GM18870 (cell line): ENCODE measurements around the gene APOBEC3B.
"Not testable (repeated sequence)": the region's sequence is repeated elsewhere in the genome, so short reads cannot be mapped to it uniquely, and the experiment has no call there.

Experiments used
- ATAC-seq: cut with Tn5 transposase; IDR thresholded peaks from one replicate; pipeline ENCODE4 v1.9.1; 2021; ENCODE audit warnings: moderate library complexity; ENCODE audit not compliant: unreplicated experiment

APOBEC3B gene

GRCh38 chr22:38987171-38987895, 5.2 kb downstream of the APOBEC3B start:
- ATAC-seq = no peak

- ATAC-seq = no peak
These were observed 7.3 kb downstream of the APOBEC3B start for GRCh38 chr22:38989466-38989865.

DNA sequence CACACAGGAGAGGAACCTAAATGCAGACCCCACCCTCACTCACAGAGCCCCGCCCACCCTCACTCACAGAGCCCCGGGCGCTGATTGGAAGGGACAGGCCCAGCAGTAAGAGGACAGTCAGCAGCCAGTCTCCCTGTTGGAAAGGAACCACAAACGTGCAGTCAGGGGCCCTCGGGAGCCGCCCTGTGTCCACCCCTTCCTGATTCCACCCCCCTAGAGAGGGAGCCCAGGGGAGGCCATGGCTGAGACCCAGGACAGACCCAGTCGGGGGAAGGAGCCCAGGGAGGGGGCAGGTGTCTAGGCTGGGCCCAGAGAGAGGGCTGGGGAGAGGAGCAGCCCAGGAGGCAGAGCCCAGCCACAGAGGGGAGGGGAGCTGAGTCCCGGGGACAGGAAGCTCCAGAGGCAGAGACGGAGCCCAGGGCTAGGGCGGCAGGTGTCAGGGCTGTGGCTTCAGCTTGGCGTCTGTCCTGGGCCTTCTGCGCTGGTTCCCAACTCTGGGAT, 10.8 kb downstream of the APOBEC3B start:
- not testable (repeated sequence) for ATAC-seq

- no peak for ATAC-seq
These were observed 14.0 kb downstream of the APOBEC3B start for GRCh38 chr22:38996105-38996504.

DNA sequence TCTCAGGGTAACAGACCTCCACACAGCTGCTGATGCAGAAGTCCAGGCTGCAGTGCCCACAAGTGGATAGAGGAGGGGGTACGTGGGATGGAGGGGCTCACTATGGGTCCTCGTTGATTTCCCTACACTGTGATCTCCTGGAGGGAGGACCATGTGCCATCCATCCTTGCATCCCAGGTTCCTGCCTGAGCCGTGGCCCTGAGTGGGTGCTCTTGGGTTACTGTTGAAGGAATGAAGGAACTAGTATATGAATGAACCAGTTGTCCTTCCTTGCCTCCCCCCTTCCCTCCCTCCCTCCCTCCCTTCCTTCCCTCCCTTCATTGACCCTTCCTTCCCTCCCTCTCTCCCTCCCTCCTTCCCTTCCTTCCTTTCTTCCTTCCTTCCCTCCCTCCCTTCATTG, 15.4 kb downstream of the APOBEC3B start:
- ATAC-seq = no peak

GRCh38 chr22:39003165-39003638, 21.1 kb downstream of the APOBEC3B start:
- no peak for ATAC-seq

DNA sequence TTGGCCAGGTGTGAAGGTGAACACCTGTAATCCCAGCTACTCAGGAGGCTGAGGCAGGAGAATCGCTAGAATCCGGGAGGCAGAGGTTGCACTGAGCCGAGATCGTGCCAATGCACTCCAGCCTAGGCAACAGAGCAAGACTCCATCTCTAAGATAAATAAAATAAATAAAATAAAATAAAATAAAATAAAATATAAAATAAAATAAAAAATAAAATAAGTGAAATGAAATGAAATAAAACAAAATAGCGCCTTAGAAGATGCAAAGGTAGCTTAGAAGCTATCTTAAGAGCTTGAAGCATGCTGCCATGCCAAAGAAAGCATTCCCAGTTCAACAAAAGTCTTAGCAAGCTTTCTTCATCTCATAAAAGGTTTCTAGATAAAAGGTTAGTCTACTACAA, 25.0 kb downstream of the APOBEC3B start:
- no peak for ATAC-seq

DNA sequence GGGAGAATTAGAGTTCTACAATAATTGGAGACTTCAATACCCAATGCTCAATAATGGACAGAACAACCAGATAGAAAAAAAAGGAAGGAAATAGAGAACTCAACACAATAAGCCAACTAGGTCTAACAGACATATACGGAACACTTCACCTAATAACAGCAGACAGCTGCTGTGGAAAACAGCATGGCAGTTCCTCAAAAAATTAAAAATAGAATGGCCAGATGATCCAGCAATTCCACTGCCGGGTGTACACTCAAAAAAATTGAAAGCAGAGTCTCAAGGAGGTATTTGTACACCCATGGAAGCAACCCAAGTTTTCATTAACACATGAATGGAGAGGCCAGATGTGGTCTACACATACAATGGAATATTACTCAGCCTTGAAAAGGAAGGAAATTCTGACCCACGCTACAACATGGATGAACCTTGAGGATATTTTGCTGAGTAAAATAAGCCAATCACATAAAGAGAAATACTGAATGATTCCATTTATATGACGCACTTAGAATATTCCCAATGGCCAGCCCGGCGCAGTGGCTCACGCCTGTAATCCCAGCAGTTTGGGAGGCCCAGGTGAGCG, 26.2 kb downstream of the APOBEC3B start:
- not testable (repeated sequence) for ATAC-seq

DNA sequence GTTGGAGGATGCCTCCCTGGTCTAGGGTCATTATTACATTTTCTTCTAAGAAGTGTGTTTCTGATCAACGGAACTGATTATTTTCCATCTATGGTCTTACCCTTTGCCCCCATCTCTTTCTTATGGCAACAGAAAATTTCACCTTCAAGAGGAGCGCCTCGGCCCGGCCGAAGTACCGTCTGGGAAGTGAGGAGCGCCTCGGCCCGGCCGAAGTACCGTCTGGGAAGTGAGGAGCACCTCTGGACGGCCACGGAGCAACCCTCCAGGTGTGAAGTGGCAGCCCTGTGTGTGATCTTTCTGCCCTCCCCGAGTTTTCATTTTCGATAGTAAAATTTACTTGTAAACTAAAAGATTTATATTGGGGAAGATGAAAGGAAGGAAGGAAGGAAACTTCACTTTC, 28.8 kb downstream of the APOBEC3B start:
- no peak for ATAC-seq

- no peak for ATAC-seq
These were observed 30.7 kb downstream of the APOBEC3B start for GRCh38 chr22:39012533-39013511.

DNA sequence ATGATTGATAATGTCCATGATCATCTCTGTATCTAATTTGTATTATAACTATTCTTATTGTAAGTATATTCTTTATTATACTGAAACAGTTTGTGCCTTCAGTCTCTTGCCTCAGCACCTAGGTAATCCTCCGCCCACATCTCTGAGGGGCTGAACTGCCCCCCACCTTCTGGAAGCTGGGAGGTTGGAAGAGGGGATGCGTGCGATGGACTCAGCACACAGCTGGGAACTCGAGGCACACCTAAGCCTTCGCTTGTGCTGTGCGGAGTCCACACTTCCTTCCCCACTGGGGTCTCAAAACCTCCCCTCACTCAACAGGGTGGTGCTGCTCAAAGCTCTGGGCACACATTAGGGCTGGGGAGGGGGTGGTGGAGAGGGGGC, 31.4 kb downstream of the APOBEC3B start:
- not testable (repeated sequence) for ATAC-seq

GRCh38 chr22:39013942-39014722, 32.0 kb downstream of the APOBEC3B start, which contains the start of gene APOBEC3C:
Gene APOBEC3C (plus strand): TSS chr22:39014257. CDS start chr22:39014363, 106 bp downstream.
- no peak for ATAC-seq

GRCh38 chr22:39014723-39015121, 32.6 kb downstream of the APOBEC3B start:
- ATAC-seq = not testable (repeated sequence)

- ATAC-seq = no peak
These were observed 34.4 kb downstream of the APOBEC3B start for GRCh38 chr22:39016592-39016991.

- no peak for ATAC-seq
These were observed 35.6 kb downstream of the APOBEC3B start for GRCh38 chr22:39017596-39018365.

DNA sequence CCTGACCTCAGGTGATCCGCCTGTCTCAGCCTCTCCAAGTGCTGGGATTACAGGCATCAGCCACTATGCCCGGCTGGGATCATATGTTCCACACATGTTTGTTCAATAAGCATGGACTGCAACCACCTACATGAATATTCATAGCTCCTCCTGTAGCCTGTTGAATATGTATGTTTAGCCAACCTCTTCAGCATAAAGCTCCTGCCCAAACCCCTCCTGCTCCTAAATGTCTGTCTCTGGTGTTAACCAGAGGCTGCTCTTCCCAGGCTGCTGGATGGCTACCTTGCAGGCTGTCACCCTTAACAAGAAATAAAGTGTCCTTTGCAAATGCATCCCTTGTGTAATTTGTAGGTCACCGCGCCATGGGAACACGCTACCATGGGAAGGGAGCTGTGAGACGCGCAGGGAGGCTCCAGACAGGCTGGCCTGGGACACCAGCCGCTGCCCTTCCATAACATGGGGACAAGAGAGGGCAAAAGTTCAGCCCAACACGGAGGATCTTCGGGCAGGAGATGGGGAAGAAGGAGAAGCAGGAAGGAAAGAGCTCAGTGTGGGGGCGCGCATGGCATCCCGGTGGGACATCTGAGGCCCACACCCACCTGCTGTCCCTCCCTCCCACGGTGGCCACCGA, 38.0 kb downstream of the APOBEC3B start:
- ATAC-seq = not testable (repeated sequence)

DNA sequence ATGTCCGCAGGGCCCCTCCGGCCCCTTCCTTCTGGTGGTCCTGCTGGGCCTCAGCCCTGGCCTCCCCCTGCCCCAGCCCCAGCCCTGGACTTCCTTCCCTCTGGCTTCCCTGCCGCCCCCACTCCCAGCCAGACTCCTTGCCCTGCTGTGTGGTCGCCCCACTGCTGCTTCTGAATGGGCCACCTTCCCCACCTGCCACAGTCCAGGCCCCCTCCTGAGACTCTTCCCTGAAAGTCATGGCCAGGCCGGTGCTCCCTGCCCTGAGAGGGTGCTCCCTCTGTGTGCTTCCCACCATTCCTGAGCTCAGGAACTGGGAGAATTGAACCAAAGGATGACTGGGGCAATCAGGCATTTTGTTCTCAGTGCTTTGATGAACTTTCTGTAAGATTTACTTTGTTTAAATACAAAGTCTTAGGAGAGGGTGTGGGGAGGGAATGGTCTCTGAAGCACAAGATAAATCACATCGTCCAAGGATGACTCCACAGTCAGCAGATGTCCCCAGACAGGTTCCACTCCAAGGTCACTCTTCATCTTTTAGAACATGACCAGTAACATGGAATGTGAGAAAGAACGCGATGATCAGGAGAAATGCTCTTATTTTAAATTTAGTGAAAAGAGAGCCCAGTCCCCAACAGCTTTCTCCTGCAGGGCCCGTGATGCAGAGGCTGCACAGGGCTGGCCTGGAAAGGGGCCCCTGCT, 39.6 kb downstream of the APOBEC3B start:
- no peak for ATAC-seq

DNA sequence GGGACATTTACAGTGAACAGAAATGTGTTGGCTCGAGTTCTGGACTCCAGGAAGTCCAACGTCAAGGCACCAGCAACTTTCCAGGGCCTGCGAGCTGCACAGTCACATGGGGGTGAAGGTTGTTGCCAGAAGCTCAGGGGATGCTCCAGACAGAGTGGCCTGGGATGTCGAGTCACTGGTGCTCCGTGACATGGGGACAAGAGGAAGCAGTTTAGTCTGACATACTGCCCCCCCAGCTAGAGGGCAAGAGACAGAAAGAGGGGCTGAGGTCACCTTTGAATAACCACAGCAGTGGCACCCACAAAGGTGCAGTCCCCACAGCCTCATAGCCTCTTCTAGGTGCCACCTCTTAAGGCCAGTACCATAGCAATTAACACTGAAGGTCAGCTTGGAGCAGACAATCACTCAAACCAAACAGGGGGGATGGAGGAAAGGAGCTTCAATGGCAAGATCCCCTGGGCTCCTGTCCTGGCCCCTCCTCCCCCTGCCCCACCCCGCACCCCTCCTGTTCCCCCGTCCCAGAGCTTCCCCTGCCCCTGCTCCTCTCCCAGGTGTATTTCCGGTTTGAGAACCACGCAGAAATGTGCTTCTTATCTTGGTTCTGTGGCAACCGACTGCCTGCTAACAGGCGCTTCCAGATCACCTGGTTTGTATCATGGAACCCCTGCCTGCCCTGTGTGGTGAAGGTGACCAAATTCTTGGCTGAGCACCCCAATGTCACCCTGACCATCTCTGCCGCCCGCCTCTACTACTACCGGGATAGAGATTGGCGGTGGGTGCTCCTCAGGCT, 42.6 kb downstream of the APOBEC3B start:
- ATAC-seq = no peak
